Measurements from ENCODE around the gene TUBB1. TPM values are rescaled to one million over a fixed set of nuclear protein-coding genes. Genes with fewer than 3 reads are reported as not detected.
"Not testable (repeated sequence)": the region's sequence is repeated elsewhere in the genome, so short reads cannot be mapped to it uniquely, and the experiment has no call there.

The TUBB1 gene
- total RNA-seq, 2 donors from 2014 or later: not detected

DNA sequence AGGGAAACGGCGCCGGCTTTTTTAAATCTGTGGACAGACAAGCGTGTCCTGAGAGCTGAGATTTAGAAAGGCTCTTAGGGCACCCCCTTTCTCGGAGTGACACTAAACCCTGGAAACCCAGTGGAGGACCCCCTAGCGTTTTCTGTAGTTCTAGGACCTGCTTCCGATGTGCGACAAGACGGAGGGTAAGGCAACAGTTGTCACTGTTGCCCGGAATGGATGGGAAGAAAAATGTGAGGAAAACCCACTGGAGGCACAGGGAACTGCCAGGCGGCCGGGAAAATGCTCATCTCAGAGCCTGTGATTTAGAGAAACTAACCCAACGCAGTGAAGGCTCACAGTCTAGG, 13.5 kb downstream of the TUBB1 start:
- intact Hi-C loops (cut with DNase I, micrococcal nuclease): no loop called here
- DNase-seq (no peak), ATAC-seq (peak; percentile 9)

- DNase-seq: no peak
- intact Hi-C loops (cut with DNase I, micrococcal nuclease): no loop called here
- ATAC-seq: no peak
Measured at GRCh38 chr20:59033093-59033492, 13.9 kb downstream of the TUBB1 start.

DNA sequence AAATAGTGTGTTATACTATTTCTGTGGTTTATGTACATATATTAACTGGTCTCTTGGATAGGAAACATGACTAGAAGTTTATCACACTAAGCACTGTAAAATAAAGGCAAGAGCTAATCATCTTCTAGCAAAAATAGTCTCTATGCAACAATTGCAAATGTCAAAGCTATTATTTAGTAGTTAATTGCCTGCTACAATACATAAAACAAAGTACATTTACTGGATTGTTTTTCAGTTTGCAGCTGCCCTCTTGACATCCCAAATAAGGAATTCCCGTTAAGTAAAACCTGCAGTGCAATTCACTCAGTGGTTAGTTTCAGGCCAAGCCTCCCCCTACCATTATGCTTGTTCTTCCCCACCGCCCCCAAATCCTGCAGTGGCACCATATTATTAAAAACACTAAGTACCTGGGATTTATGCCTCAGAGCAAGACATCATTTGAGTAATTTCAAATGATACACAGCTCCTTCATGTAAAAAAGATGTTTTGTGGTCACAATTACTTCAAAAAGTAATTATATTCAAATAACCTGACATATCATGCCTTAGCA, 14.5 kb downstream of the TUBB1 start:
- no peak for ATAC-seq
- DNase-seq: no peak
- intact Hi-C loops (cut with DNase I, micrococcal nuclease): no loop called here

- intact Hi-C loops (cut with DNase I, micrococcal nuclease): no loop called here
- ATAC-seq (no peak), DNase-seq (no peak)
Measured at GRCh38 chr20:59035381-59035780, 16.2 kb downstream of the TUBB1 start.

GRCh38 chr20:59037386-59037785, 18.2 kb downstream of the TUBB1 start:
- intact Hi-C loops (cut with DNase I, micrococcal nuclease): no loop called here
- ATAC-seq: no peak

DNA sequence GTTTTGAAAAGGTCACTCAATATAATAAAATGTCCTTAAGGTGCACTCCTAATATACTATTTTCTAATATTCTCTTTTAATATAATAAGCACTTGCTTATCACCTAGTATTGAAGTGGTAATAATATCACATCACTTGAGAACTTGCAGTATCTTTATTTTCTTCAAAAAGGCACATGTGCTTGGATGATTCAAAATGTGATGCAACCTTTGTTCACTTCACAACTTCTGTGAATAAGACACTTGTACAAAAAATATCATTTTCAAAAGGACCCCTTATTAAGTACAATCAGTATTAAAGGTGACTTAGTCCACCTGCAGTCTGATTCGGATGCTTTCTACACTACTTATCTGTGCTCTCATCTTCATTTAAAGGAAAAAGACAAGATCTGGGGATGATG, 20.0 kb downstream of the TUBB1 start:
- intact Hi-C loops (cut with DNase I, micrococcal nuclease): no loop called here
- ATAC-seq: no peak
- no peak for DNase-seq

More at GRCh38 chr20:59037386-59037785, 18.2 kb downstream of the TUBB1 start:
- no peak for DNase-seq

DNA sequence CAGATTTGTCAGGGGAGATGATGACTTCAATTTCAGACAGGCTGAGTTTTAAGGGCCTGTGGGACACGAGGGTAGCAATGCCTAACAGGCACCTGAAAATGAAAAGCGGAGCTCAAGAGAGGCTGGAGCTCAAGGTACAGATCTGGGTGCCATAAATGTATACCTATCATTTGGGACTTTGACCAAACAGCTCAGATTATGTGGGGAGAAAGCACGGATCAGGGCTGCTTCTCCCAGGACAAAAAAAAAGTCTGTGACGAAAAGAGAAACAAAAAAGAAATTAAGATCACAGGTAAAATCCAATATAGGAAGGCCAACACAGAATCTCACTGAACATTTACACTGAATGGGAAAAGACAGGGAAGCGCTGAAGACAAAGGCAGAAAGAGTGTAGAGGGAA, 21.4 kb downstream of the TUBB1 start:
- ATAC-seq: peak; percentile 46
- intact Hi-C loops (cut with DNase I, micrococcal nuclease): no loop called here
- DNase-seq: no peak

GRCh38 chr20:59041487-59041886, 22.3 kb downstream of the TUBB1 start:
- ATAC-seq; intact Hi-C loops (cut with DNase I, micrococcal nuclease); DNase-seq: not testable (repeated sequence)

- intact Hi-C loops (cut with DNase I, micrococcal nuclease): no loop called here
- peak; percentile 59 for ATAC-seq
- peak; percentile 44 to 65 for DNase-seq
Measured at GRCh38 chr20:59042151-59042795, 23.0 kb downstream of the TUBB1 start, which contains the start of gene PRELID3B. TSS of gene PRELID3B (minus strand) at chr20:59042786. CDS start at chr20:59042730, 56 bp downstream.

DNA sequence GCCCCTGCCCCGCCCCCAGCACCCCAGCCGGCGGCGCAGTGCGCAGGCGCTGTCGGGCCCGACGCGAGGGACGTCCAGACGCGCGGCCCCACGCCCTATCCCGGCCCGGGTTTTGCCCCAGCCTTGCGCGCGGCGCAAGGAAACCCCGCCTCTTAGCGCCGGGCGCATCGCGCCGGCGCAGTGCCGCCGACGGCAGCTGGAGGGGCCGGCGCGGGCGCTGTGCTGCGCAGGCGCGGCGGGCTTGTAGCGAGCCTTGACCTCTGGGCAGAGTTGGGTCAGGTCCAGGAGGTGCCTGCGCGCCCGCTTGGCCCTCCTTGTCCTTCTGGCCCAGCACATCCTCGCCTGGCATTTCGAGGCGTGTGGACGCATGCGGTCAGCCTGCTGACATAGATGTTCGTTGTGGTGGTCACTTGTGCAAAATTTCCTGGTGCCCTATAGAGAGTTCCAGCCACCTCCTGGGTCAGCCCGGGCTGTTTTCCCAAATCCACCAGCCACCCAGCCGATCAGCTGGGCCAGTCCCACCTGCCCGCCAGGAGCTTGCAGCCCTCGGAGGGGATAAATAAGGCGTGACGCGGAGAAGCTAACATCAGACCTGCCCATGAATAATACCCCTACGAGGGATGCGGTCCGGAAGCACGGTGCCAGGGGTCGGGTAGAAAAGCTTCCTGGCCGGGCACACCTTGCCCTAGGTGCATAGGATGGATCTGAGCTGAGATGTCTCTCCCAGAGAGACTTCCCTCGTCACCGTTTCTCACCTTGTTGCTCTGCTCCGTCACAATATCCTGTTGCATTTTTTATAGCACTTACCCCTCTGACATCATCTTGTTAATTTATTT, 23.8 kb downstream of the TUBB1 start:
- peak; percentile 87 for ATAC-seq
- intact Hi-C loops (cut with DNase I, micrococcal nuclease): no loop called here
- peak; percentile 92 to 94 for DNase-seq

DNA sequence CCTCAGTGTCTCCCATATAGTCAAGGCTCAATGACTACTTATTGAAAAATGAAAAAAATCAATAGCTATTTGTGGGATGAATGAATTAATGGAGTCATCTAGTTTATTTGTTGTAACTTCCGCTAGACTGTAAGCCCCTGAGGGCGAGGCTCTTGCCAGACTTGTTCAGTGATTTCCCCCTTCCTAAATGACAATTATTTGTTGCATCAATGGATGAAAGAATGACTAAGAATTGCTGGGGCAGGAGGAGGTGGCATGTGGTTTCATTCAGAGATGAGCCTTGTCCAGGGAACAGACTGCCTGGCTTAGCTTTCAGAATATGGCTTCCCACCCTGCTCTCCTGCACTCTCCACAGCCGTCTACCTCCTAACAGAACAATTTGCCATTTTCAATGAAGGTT, 24.5 kb downstream of the TUBB1 start:
- intact Hi-C loops (cut with DNase I, micrococcal nuclease): no loop called here

GRCh38 chr20:59044295-59044694, 25.1 kb downstream of the TUBB1 start:
- ATAC-seq (no peak), DNase-seq (no peak)
- intact Hi-C loops (cut with DNase I, micrococcal nuclease): no loop called here

More for the DNA sequence above, 24.5 kb downstream of the TUBB1 start:
- DNase-seq (no peak), ATAC-seq (no peak)

GRCh38 chr20:59044796-59045195, 25.6 kb downstream of the TUBB1 start:
- no peak for ATAC-seq
- no peak for DNase-seq
- intact Hi-C loops (cut with DNase I, micrococcal nuclease): no loop called here

- DNase-seq (no peak), ATAC-seq (no peak)
- intact Hi-C loops (cut with DNase I, micrococcal nuclease): no loop called here
Measured at GRCh38 chr20:59046862-59047261, 27.6 kb downstream of the TUBB1 start.

DNA sequence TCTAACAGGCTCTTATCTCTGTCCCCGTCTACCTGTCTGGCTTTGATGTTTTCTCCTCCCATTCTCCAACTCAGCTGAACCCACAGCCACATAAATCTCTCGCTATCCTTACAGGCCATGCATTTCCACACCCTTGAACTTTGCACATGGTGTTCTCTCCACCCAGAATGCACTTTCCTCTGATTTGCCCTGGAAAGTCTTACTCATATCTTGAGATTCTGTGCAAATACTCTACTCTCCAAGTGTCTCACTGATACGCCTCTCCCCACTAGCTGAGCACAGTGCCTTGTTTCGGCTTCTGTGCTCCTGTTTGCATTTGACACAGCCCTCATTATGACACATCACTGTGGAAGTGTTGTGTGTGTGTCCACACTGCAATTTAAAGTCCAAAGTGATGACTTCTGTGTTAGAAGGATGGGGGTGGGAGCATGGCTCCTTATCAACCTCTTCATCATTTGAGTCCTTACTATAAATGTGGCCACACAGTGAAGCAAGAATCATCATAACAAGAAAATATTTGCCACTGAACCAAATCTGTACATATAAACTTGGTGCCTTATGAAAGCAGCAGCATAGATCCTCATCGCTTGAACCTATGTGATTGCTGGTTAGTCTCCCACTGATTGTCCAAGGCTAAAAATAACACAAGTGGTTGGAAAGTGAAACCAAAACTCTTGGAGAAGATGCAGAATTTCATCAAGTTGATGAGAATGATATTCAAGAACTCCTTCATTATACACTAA, 28.9 kb downstream of the TUBB1 start:
- ATAC-seq (peak; percentile 89), DNase-seq (peak in 1 of 2 donors; percentile 57)
- intact Hi-C loops (cut with DNase I, micrococcal nuclease): no loop called here

DNA sequence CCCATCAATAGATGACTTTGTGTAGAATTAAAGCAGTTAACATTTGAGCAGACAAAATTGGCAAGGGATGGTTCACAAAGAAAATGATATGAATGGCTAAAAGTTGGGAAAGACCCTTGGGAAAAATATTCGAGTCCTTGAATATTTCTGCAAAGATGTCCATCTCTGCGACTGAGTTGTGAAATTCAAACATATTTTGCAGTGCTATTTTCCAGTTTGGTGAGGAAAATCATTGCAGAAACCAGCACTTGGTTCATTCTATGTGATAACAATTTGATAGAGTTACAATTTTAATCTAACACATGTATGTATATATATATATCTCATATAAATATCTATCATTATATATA, 29.4 kb downstream of the TUBB1 start:
- DNase-seq (no peak), ATAC-seq (no peak)
- intact Hi-C loops (cut with DNase I, micrococcal nuclease): no loop called here

DNA sequence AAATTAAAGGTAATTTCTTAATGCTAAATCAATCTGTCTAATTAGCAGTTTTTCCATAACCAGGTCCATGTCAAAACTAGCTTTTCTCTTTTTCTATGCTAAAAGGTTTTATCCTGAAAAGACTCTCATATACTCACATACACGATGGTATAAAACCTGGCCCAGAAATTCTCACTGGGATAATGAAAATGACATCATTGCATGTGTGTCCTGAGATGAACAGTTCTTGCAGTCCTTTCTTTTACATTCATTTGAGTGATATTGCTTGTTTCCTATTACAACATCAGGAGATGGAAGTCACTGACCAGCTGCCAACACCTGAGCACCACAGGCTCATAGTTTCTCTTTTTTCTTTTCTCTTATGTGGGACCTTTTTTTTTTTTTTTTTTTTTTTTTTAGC, 31.2 kb downstream of the TUBB1 start:
- intact Hi-C loops (cut with DNase I, micrococcal nuclease): no loop called here
- ATAC-seq: no peak

GRCh38 chr20:59051666-59052185, 32.5 kb downstream of the TUBB1 start:
- DNase-seq: no peak
- ATAC-seq: no peak
- intact Hi-C loops (cut with DNase I, micrococcal nuclease): no loop called here

More for the DNA sequence above, 31.2 kb downstream of the TUBB1 start:
- DNase-seq: no peak

GRCh38 chr20:59055302-59055701, 36.1 kb downstream of the TUBB1 start:
- intact Hi-C loops (cut with DNase I, micrococcal nuclease): no loop called here
- no peak for ATAC-seq
- DNase-seq: no peak
